HG02571 (cell line): Measurements from ENCODE around the gene DHRS7.
A peak's percentile ranks its signal among the peaks of the same experiment; 100 is the strongest.
"Not testable (repeated sequence)": the region's sequence is repeated elsewhere in the genome, so short reads cannot be mapped to it uniquely, and the experiment has no call there.

Experiments used
- ATAC-seq: cut with Tn5 transposase; IDR thresholded peaks from one replicate; pipeline ENCODE4 v1.9.1; 2021; ENCODE audit warnings: mild to moderate bottlenecking, moderate library complexity; ENCODE audit not compliant: unreplicated experiment

The DHRS7 gene

GRCh38 chr14:60151715-60152114, 13.5 kb downstream of the DHRS7 start:
- peak; percentile 72 for ATAC-seq

DNA sequence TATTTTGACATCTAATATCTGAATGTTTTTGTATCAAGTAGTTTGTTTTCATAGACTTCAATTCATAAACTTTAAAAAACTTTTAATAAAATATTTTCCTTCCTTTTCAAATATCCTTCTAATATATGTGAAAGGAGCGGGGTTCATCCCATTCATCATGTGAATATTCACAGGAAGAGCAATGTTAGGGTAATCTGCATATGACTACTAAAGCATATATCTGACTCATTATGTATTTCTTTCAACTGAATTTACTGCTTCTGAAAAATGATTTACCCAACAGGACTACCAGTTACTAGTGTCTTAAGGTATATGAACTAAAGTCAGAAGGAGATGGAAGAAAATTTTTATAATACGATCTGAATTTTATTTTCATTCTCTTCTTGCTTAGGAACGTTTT, 30.5 kb downstream of the DHRS7 start:
- no peak for ATAC-seq

GRCh38 chr14:60133487-60133886, 31.7 kb downstream of the DHRS7 start:
- ATAC-seq: no peak

GRCh38 chr14:60125918-60126317, 39.3 kb downstream of the DHRS7 start:
- ATAC-seq: no peak

GRCh38 chr14:60116181-60116580, 49.0 kb downstream of the DHRS7 start:
- no peak for ATAC-seq

DNA sequence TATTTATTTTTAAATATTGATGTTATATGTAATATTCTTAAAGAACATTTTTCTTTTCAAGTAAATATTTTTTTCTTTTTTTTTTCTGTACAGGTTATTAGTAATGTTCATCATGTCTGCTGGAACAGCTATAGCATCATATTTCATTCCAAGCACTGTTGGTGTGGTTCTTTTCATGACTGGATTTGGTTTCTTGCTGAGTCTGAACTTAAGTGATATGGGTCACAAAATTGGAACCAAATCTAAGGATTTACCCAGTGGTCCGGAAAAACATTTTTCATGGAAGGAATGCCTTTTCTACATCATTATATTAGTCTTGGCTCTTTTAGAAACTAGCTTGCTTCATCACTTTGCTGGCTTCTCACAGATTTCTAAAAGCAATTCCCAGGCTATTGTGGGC, 50.3 kb downstream of the DHRS7 start:
- ATAC-seq: no peak

- no peak for ATAC-seq
Observed at GRCh38 chr14:60111732-60112131, 53.5 kb downstream of the DHRS7 start.

DNA sequence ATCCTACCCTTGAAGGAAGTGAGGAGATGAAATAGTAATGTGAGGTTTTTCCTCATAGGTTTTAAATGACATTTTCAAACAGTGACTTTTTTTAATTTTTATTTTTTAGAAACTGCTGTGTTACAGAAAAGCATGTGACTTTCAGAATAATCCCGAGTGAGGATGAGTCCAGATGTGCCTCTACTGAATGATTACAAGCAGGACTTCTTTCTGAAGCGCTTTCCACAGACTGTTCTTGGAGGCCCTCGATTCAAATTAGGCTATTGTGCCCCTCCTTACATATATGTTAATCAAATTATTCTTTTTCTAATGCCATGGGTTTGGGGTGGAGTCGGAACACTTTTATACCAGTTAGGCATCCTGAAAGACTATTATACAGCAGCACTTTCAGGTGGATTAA, 57.7 kb downstream of the DHRS7 start:
- no peak for ATAC-seq

DNA sequence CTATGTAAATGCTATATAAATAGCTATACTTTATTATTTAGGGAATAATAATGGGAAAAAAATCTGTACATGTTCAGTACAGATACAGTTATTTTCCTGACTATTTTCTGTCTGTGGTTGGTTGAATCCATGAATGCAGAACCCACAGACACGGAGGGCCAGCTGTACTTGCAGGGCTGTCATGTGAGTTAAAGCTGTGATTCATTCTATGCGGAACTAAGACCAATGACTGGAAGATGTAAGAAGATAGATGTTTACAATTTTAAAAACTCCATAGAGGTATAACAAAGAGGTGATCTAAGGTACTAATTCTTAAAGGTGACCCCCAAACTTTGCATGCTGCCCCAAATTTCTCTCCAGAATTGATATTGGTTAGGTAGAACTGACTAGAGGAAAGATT, 58.9 kb downstream of the DHRS7 start:
- no peak for ATAC-seq

DNA sequence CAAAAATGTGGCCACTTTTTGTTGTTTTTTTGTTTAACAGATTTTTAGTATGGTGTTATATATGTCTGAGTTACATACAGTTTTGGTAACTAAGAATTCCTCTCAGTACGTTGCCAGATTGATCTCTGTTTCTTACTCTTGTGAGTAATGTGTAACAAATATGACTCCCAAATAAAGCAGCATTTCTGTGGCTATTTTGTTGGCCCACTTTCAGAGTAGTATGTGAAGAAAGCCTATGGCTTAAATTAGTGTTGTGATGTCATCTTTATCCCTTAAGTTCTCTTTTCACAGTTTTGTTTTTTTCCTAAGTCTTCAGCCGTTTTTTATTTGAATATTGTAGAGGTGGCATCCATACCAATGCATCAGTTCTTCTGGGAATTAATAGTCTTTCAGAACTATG, 62.8 kb downstream of the DHRS7 start:
- no peak for ATAC-seq

DNA sequence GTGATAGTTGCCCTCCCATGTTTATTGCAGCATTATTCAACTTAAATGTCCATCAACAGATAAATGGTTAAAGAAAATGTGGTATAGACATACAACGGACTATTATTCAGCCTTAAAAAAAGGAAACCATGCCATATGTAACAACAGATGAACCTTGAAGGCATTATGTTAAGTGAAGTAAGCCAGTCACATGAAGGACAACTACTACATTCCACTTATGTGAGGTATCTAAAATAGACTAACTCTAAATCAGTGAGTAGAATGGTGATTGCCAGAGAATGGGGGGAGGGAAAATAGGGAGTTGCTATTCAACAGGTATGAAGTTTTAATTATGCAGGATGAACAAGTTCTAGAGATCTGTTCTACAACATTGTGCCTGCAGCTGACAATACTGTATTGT, 63.4 kb downstream of the DHRS7 start:
- no peak for ATAC-seq

- not testable (repeated sequence) for ATAC-seq
Observed at GRCh38 chr14:60099855-60100254, 65.3 kb downstream of the DHRS7 start.

- no peak for ATAC-seq
Observed at GRCh38 chr14:60097974-60098373, 67.2 kb downstream of the DHRS7 start.

- no peak for ATAC-seq
Observed at GRCh38 chr14:60095781-60096450, 69.3 kb downstream of the DHRS7 start.

DNA sequence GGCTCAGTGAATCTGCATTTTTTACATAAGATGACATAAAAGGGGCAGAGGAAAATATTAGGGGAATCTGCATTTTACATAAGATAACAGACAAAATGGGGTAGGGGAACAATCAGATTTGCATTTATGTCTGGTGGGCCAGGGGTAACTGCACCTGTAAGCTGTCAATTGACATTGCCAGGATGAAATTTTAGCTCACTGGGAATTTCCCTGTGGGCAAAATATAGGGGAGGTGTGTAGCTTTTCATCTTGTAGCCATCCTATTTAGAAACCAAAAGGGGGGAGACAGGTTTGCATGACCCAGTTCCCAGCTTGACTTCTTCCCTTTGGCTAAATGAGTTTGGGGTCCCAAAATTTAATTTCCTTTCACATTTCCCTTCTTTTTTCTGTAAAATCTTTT, 70.0 kb downstream of the DHRS7 start:
- ATAC-seq: no peak

- no peak for ATAC-seq
Observed at GRCh38 chr14:60094306-60094897, 70.8 kb downstream of the DHRS7 start.
